Mucosa of descending colon (tissue), 3 donors: ENCODE data around the gene OSBPL6. TPM values are rescaled to one million over a fixed set of nuclear protein-coding genes. Genes with fewer than 3 reads are reported as not detected.

Experiments
- ATAC-seq: fragments of 200-7000 bp; cut with Tn5 transposase; one replicate; pipeline ENCODE4 v1.9.1; 2020; ENCODE audit warnings: mild to moderate bottlenecking, moderate library complexity
- DNase-seq, 3 donors: peaks; one replicate each; pipeline ENCODE4 v3.0.0-alpha.2; 2020
- H3K36me3 ChIP-seq: fragments of 200-600 bp; one replicate; pipeline ENCODE4 v1.8.0; 2021; ENCODE audit warnings: low read depth, mild to moderate bottlenecking
- H3K4me1 ChIP-seq: fragments of 200-600 bp; one replicate; pipeline ENCODE4 v1.8.0; 2021; ENCODE audit warnings: low read depth, mild to moderate bottlenecking
- H3K4me3 ChIP-seq: fragments of 200-600 bp; one replicate; pipeline ENCODE4 v1.8.0; 2021; ENCODE audit warnings: mild to moderate bottlenecking
- H3K9me3 ChIP-seq: fragments of 200-600 bp; one replicate; pipeline ENCODE4 v1.8.0; 2021; ENCODE audit warnings: mild to moderate bottlenecking
- CTCF ChIP-seq: fragments of 200-600 bp; IDR thresholded peaks from one replicate; pipeline ENCODE4 v1.8.0; 2022; ENCODE audit warnings: antibody characterized with exemption, mild to moderate bottlenecking
- intact Hi-C, 2 donors: fragments of 100-400 bp; cut with DNase I in 1 of 2; cut with micrococcal nuclease in 1 of 2; formaldehyde crosslinking; loops; one replicate each; pipeline versions ENCODE4 v1.11.0 to v1.11.1; 2022; cut with DNase I, micrococcal nuclease
- total RNA-seq, 3 donors: library from RNA; stranded (reverse); fragmentation: NEBNext Ultra II Directional in 2 of 3; extraction: Animal tissue kit (Norgen Biotek cat#: 25700) in 2 of 3; gene quantifications; one replicate each; pipeline versions ENCODE4 v1.2.1 to v1.2.4, GENCODE V29; 2021 to 2023
- donor health status: DM: no; HTN: no; CAD: no; lungs with moderate emphysema.
- donor health status: DM: no; HTN: no; CAD: no.
- donor health status: DM: no; HTN: yes; CAD: no.

Gene OSBPL6
- total RNA-seq, 3 donors from 2014 or later = 1.3 to 2.7 (median 1.5) TPM

DNA sequence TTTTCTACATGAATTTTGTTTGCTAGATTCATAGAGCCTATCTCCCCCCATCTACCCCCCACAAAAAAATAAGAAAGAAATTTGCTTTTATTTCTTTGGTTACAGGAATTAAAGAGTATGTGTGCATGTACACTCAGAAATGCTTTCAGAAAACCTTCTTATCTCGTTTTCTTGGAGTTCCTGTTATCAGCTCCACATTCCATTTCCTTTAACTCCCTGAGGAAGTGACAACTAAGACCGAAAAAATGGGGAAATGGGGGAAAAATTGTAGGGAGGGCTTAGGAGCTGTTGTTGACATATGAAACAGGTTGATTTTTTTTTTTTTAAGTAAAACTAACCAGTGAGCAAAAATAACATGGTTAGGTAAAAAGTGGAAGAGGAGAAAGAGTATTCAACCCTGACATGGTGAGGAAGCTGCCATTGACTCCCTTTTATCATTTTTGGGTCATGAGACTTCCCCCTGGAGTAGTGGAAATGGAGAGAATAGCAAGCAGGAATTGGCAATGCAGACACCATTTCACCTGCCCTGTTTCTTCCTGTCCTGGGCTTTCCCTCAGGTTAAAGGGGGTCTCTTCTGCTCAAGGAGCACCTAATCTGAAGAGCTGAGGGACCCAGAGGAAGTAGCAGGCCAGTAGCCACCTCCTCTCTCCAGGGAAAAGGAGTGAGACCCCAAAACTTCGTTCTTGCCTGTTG lies 93.5 kb downstream of the OSBPL6 start:
- Histone ChIP-seq H3K36me3 (no peaks in the 10 kb centered on the region), H3K9me3 (no peaks in the 10 kb centered on the region), H3K4me3 (no peak overlapping the region), H3K4me1 (no peaks in the 10 kb centered on the region)
- intact Hi-C loops = loop anchor here in 1 of 2 donors (10.0 kb wide), 1 partner anchor 153 kb away; no protein-coding TSS in a partner anchor
- ATAC-seq (no peak), DNase-seq (no peak)
- TF ChIP-seq CTCF = no peak

GRCh38 chr2:178291703-178292102 lies 97.4 kb downstream of the OSBPL6 start:
- H3K36me3 ChIP-seq = no peaks in the 10 kb centered on the region
- DNase-seq = no peak
- no peak for ATAC-seq
- intact Hi-C loops = no loop called here
- H3K9me3 ChIP-seq = no peaks in the 10 kb centered on the region
- no peaks in the 10 kb centered on the region for H3K4me1 ChIP-seq
- no peak for TF ChIP-seq CTCF
- no peak overlapping the region for H3K4me3 ChIP-seq

DNA sequence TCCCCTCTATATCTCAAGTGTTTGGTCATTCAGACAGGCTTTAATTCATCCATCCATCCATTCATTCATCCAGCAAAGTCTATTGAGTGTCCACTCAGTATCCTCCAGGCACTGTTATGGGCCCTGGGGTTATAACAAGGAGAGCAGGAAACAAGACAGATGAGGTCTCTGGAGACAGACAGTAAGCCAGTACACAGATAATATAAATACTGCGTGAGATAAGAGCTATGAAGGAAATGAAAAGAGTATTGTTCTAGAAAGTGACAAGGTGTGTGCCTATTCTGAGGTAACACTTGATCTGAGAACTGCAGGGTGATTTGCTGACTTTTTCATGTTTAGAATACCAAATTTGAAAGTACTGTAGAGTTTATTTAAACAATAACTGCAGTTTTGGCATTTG lies 98.3 kb downstream of the OSBPL6 start:
- Histone ChIP-seq H3K9me3 (no peaks in the 10 kb centered on the region), H3K4me1 (no peaks in the 10 kb centered on the region), H3K4me3 (no peak overlapping the region), H3K36me3 (no peaks in the 10 kb centered on the region)
- peak; percentile 88 for ATAC-seq
- TF ChIP-seq CTCF = no peak
- intact Hi-C loops = no loop called here
- no peak for DNase-seq

GRCh38 chr2:178295115-178295514 lies 100.8 kb downstream of the OSBPL6 start:
- DNase-seq (no peak), ATAC-seq (peak; percentile 86)
- no peak overlapping the region for H3K4me3 ChIP-seq
- no peaks in the 10 kb centered on the region for H3K4me1 ChIP-seq
- no peaks in the 10 kb centered on the region for H3K36me3 ChIP-seq
- intact Hi-C loops = no loop called here
- TF ChIP-seq CTCF = no peak
- no peaks in the 10 kb centered on the region for H3K9me3 ChIP-seq

DNA sequence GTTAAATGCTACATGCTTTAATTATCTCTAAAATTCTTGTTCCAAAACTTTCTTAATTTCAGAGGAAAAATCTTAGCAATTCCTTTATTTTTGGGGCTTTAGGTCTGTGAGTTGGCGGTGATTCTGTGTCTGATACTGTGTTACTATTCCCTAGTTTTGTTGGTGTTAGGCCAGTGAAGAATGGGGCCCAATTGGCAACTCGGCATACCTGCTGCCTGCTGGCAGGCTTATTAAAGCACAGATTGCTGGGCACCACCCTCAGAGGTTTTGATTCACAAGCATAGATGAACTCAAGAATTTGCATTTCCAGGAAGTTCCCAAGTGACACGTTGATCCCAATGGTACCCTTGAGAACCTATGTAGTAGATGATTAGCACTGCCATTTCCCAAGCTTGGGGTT lies 101.6 kb downstream of the OSBPL6 start:
- no peaks in the 10 kb centered on the region for H3K4me1 ChIP-seq
- intact Hi-C loops = no loop called here
- H3K9me3 ChIP-seq = no peaks in the 10 kb centered on the region
- no peak for DNase-seq
- no peak for TF ChIP-seq CTCF
- ATAC-seq = no peak
- H3K4me3 ChIP-seq = no peak overlapping the region
- no peaks in the 10 kb centered on the region for H3K36me3 ChIP-seq
